Esophagus (tissue), 2 donors: ENCODE data around the gene ST6GALNAC2. TPM values are rescaled to one million over a fixed set of nuclear protein-coding genes. Genes with fewer than 3 reads are reported as not detected.
A peak's percentile ranks its signal among the peaks of the same experiment; 100 is the strongest.

Experiments
- H3K27ac ChIP-seq, 2 donors: one replicate each; pipeline ENCODE4 v1.5.1; 2013; ENCODE audit warnings: low read depth in 2 of 2, mild to moderate bottlenecking in 2 of 2, inconsistent platforms in 1 of 2, low read length in 1 of 2, moderate library complexity in 1 of 2
- H3K27me3 ChIP-seq, 2 donors: one replicate each; pipeline ENCODE4 v1.6.1; 2013; ENCODE audit warnings: low read length in 2 of 2, control low read depth in 1 of 2, mild to moderate bottlenecking in 1 of 2; ENCODE audit not compliant: insufficient read depth in 2 of 2, control insufficient read depth in 1 of 2
- H3K36me3 ChIP-seq, 2 donors: one replicate each; pipeline ENCODE4 v1.6.1; 2013; ENCODE audit warnings: low read length in 1 of 2; ENCODE audit not compliant: control insufficient read depth in 2 of 2, insufficient read depth in 2 of 2
- H3K4me1 ChIP-seq, 2 donors: one replicate each; pipeline ENCODE4 v1.6.1; 2013; ENCODE audit warnings: low read length in 1 of 2; ENCODE audit not compliant: control insufficient read depth in 2 of 2, insufficient read depth in 2 of 2
- H3K4me3 ChIP-seq, 2 donors: one replicate each; pipeline ENCODE4 v1.5.1; 2013; ENCODE audit warnings: low read length in 2 of 2, mild to moderate bottlenecking in 2 of 2, low read depth in 1 of 2, moderate library complexity in 1 of 2
- H3K9me3 ChIP-seq, 2 donors: one replicate each; pipeline ENCODE4 v1.6.1; 2013; ENCODE audit warnings: mild to moderate bottlenecking in 2 of 2, low read depth in 1 of 2, low read length in 1 of 2, moderate library complexity in 1 of 2; ENCODE audit not compliant: control insufficient read depth in 2 of 2, insufficient read depth in 1 of 2
- WGBS, 2 donors: extraction: QIAGEN DNeasy Blood & Tissue Kit; methylation state at CpG; one replicate each; pipeline ENCODE4 v1.1.7; 2013; 5-methylcytosine and 5-hydroxymethylcytosine counted together
- polyA plus RNA-seq, 2 donors: library from polyadenylated mRNA; stranded (reverse); fragments of 200-250 nt; gene quantifications; one replicate each; pipeline ENCODE4 v1.2.3, GENCODE V29; 2013
- donor health status: healthy with polysubstance abuse.
- donor health status: Bipolar disorder and iron deficiency.

The ST6GALNAC2 gene
- 10 to 100 TPM; 17.5 to 20.2 TPM for polyA plus RNA-seq

- Histone ChIP-seq H3K4me3 (peak within 1 kb of the TSS; percentile 65 to 75), H3K9me3 (no peaks in the 10 kb centered on the region), H3K4me1 (peaks cover 2 to 15% of the 10 kb centered on the region in 2 donors), H3K27ac (peak within 1 kb of the TSS; percentile 90 to 92), H3K27me3 (no peaks in the 10 kb centered on the region), H3K36me3 (no peaks in the 10 kb centered on the region)
- WGBS, 2 donors = 1% methylated on average over 65 to 83 of the region's 84 CpGs
Measured at GRCh38 chr17:76585649-76586593, at the start of gene ST6GALNAC2. ST6GALNAC2 (minus strand) TSS chr17:76585860; CDS start chr17:76585808, 52 bp downstream.

DNA sequence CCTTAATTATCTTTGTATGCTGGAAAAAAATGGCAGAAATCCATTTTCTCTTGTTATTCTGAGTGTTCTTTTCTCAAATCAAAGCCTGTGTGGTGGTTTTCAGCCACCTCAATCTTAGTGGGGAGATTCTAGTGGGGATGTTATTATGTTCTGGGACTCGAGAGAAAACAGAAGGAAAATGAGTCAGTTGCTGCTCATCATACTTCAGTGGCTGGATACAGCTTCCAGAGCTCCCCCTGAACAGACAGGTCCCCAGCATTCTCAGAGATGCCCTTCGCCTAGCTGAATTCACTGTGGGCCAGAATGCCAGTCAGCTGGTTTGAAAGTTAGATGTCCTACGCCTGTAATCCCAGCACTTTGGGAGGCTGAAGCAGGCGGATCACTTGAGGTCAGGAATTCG, 49.4 kb upstream of the ST6GALNAC2 start:
- no peak overlapping the region for H3K4me3 ChIP-seq
- no peaks in the 10 kb centered on the region for H3K4me1 ChIP-seq
- H3K36me3 ChIP-seq = no peaks in the 10 kb centered on the region

DNA sequence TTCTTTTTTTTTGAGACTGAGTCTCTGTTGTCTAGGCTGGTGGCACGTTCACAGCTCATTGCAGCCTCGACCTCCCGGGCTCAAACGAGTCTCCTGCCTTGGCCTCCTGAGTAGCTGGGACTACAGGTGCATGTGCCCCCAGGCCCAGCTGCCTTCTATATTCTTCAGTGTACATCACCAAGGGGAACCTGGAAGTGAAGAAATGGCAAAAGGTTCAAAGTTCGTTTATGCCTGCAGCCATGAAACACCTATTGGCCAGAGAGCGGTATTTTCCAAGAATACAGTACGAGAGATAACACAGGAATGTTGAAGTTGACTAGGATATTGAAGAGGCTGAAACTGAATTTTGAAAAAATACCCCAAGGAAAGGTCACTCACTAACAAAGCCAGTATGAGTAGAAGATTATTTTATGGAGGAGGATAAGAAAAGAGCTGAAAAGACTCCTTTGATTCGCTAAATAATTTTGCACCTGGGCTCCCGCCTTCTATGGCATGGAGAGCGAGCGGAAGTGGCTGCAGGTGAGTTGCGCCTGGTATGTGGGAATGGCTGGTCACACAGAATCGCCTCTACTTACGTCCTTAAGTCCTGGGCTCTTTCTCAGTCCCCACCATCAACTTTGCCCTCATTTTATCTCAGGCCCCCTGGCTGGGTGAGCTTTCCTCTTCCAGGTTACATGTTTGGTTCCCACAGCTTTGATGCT, 48.1 kb upstream of the ST6GALNAC2 start:
- H3K27me3 ChIP-seq = no peaks in the 10 kb centered on the region
- H3K36me3 ChIP-seq = peaks cover 0 to 4% of the 10 kb centered on the region in 2 donors
- H3K4me3 ChIP-seq = no peak overlapping the region
- 75 to 90% methylated on average over 14 of the region's 14 CpGs for WGBS, 2 donors
- no peaks in the 10 kb centered on the region for H3K4me1 ChIP-seq
- H3K9me3 ChIP-seq = no peaks in the 10 kb centered on the region
- H3K27ac ChIP-seq = no peak overlapping the region

More for the DNA sequence above, 49.4 kb upstream of the ST6GALNAC2 start:
- Histone ChIP-seq H3K27me3 (no peaks in the 10 kb centered on the region), H3K9me3 (no peaks in the 10 kb centered on the region), H3K27ac (no peak overlapping the region)
- 87 to 88% methylated on average over 5 of the region's 5 CpGs for WGBS, 2 donors

GRCh38 chr17:76631821-76632565, 46.3 kb upstream of the ST6GALNAC2 start:
- no peaks in the 10 kb centered on the region for H3K27me3 ChIP-seq
- H3K27ac ChIP-seq = peak overlapping the region; percentile 62 to 83
- WGBS, 2 donors = 69 to 73% methylated on average over 10 of the region's 10 CpGs
- H3K9me3 ChIP-seq = no peaks in the 10 kb centered on the region
- no peaks in the 10 kb centered on the region for H3K4me1 ChIP-seq
- H3K36me3 ChIP-seq = peaks cover 0 to 14% of the 10 kb centered on the region in 2 donors
- no peak overlapping the region for H3K4me3 ChIP-seq

- Histone ChIP-seq H3K27ac (no peak overlapping the region), H3K9me3 (no peaks in the 10 kb centered on the region), H3K36me3 (peaks cover 0 to 24% of the 10 kb centered on the region in 2 donors), H3K4me1 (no peaks in the 10 kb centered on the region), H3K4me3 (no peak overlapping the region), H3K27me3 (no peaks in the 10 kb centered on the region)
- WGBS, 2 donors = 65 to 70% methylated on average over 6 of the region's 6 CpGs
Measured at GRCh38 chr17:76630151-76630550, 44.5 kb upstream of the ST6GALNAC2 start.

DNA sequence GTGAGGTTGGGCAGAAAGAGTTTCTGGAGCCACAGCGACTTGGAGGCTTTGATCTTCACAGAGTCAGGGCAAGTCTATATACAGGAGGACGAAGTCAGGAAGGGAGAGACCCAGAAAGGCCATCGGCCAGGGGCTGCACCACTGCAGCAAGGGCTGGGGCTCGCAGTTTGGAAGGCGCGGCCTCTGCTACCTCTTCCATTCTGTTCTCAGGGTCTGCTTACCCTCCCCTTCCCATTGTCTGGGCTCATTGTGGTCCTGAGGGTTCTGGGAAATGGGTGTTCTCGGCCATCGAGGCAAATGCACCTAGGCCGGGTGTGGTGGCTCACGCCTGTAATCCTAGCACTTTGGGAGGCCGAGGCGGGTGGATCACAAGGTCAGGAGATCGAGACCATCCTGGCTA, 41.9 kb upstream of the ST6GALNAC2 start:
- WGBS, 2 donors = 91% methylated on average over 11 to 13 of the region's 13 CpGs
- H3K4me3 ChIP-seq = no peak overlapping the region
- H3K27ac ChIP-seq = no peak overlapping the region
- H3K36me3 ChIP-seq = peaks cover 0 to 24% of the 10 kb centered on the region in 2 donors
- H3K27me3 ChIP-seq = no peaks in the 10 kb centered on the region
- no peaks in the 10 kb centered on the region for H3K4me1 ChIP-seq
- H3K9me3 ChIP-seq = no peaks in the 10 kb centered on the region

DNA sequence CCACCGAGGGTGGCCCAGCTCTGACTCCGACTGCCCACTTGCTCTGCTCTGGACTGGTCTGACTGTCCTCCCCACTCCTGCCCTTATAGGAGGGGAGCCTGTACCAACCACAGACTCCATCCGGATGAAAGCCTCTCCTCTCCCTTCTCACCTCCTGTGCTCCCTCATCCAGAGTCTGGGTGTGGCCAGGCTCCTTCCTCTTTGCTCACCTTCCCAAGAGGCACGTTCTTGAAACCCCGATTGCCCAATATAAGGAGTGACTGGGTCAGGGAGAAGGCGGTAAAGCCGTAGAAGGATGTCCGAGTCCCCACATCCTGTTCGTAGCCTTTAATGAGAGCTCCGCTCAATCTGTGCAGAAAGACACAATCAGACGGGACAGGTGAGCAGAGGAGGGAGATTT, 40.8 kb upstream of the ST6GALNAC2 start:
- no peaks in the 10 kb centered on the region for H3K27me3 ChIP-seq
- no peaks in the 10 kb centered on the region for H3K9me3 ChIP-seq
- WGBS, 2 donors = 67 to 78% methylated on average over 11 of the region's 11 CpGs
- H3K27ac ChIP-seq = peak overlapping the region in 1 of 2 donors; percentile 49
- H3K4me1 ChIP-seq = no peaks in the 10 kb centered on the region
- H3K4me3 ChIP-seq = no peak overlapping the region
- H3K36me3 ChIP-seq = peaks cover 0 to 24% of the 10 kb centered on the region in 2 donors

- WGBS, 2 donors = 72 to 93% methylated on average over 6 of the region's 6 CpGs
- H3K9me3 ChIP-seq = no peaks in the 10 kb centered on the region
- no peaks in the 10 kb centered on the region for H3K27me3 ChIP-seq
- no peak overlapping the region for H3K27ac ChIP-seq
- H3K4me3 ChIP-seq = no peak overlapping the region
- H3K4me1 ChIP-seq = no peaks in the 10 kb centered on the region
- H3K36me3 ChIP-seq = peaks cover 0 to 24% of the 10 kb centered on the region in 2 donors
Measured at GRCh38 chr17:76625496-76625895, 39.8 kb upstream of the ST6GALNAC2 start.
